Loucy (cell line): Measurements from ENCODE around the gene DACT1.

Source experiments
- EZH2phosphoT487 ChIP-seq: fragments of 200-600 bp; IDR thresholded peaks from 2 replicates; pipeline ENCODE4 v1.6.1; 2018; ENCODE audit warnings: antibody characterized with exemption, mild to moderate bottlenecking, moderate library complexity, borderline replicate concordance
- TF ChIP-seq, protein P1 (sequence below): fragments of 200-600 bp; sonication (generic); conservative IDR thresholded peaks from 2 replicates; pipeline ENCODE4 v1.5.1; 2014; ENCODE audit warnings: mild to moderate bottlenecking, antibody characterized with exemption, low read length

- TF ChIP-seq, protein P1, sequence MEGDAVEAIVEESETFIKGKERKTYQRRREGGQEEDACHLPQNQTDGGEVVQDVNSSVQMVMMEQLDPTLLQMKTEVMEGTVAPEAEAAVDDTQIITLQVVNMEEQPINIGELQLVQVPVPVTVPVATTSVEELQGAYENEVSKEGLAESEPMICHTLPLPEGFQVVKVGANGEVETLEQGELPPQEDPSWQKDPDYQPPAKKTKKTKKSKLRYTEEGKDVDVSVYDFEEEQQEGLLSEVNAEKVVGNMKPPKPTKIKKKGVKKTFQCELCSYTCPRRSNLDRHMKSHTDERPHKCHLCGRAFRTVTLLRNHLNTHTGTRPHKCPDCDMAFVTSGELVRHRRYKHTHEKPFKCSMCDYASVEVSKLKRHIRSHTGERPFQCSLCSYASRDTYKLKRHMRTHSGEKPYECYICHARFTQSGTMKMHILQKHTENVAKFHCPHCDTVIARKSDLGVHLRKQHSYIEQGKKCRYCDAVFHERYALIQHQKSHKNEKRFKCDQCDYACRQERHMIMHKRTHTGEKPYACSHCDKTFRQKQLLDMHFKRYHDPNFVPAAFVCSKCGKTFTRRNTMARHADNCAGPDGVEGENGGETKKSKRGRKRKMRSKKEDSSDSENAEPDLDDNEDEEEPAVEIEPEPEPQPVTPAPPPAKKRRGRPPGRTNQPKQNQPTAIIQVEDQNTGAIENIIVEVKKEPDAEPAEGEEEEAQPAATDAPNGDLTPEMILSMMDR: no peak
- TF ChIP-seq EZH2phosphoT487: no peak
Observed at GRCh38 chr14:58607131-58607951, 30.4 kb upstream of the DACT1 start.
